GM23338 (cell line): ENCODE data around the gene CEACAM16. TPM values are rescaled to one million over a fixed set of nuclear protein-coding genes. Genes with fewer than 3 reads are reported as not detected.

ENCODE experiments used
- ATAC-seq: fragments of 200-7000 bp; cut with Tn5 transposase; 3 replicates; pipeline ENCODE4 v1.9.1; 2020
- DNase-seq: peaks from one replicate; pipeline ENCODE4 v3.0.0-alpha.2; 2015; ENCODE audit warnings: low spot score
- H2AFZ ChIP-seq: fragments of 200-600 bp; sonication (generic); 2 replicates; pipeline ENCODE4 v1.8.0; 2016; ENCODE audit warnings: antibody characterized with exemption, mild to moderate bottlenecking, moderate library complexity
- H3F3A ChIP-seq: fragments of 200-600 bp; sonication (generic); replicated peaks from 2 replicates; pipeline ENCODE4 v1.8.0; 2017; ENCODE audit warnings: antibody characterized with exemption, mixed run types, low read depth
- H3K27ac ChIP-seq: fragments of 200-600 bp; sonication (generic); 2 replicates; pipeline ENCODE4 v1.6.1; 2016; ENCODE audit warnings: low read depth
- H3K27me3 ChIP-seq: fragments of 200-600 bp; sonication (generic); 2 replicates; pipeline ENCODE4 v1.8.0; 2016; ENCODE audit warnings: mild to moderate bottlenecking, mixed run types, moderate library complexity; ENCODE audit not compliant: insufficient read depth
- H3K36me3 ChIP-seq: fragments of 200-600 bp; sonication (generic); 2 replicates; pipeline ENCODE4 v1.8.0; 2016; ENCODE audit warnings: mild to moderate bottlenecking; ENCODE audit not compliant: insufficient read depth
- H3K4me1 ChIP-seq: fragments of 200-600 bp; sonication (generic); 2 replicates; pipeline ENCODE4 v1.8.0; 2016; ENCODE audit warnings: mild to moderate bottlenecking, moderate library complexity; ENCODE audit not compliant: insufficient read depth
- H3K4me2 ChIP-seq: fragments of 200-600 bp; sonication (generic); 2 replicates; pipeline ENCODE4 v1.7.1; 2017; ENCODE audit warnings: mixed run types
- H3K4me3 ChIP-seq: fragments of 200-600 bp; sonication (generic); 2 replicates; pipeline ENCODE4 v1.6.1; 2016; ENCODE audit warnings: mixed run types
- H3K79me2 ChIP-seq: fragments of 200-600 bp; sonication (generic); replicated peaks from 2 replicates; pipeline ENCODE4 v1.8.0; 2017; ENCODE audit warnings: mild to moderate bottlenecking; ENCODE audit not compliant: insufficient read depth
- H3K9me2 ChIP-seq: fragments of 200-600 bp; sonication (generic); 2 replicates; pipeline ENCODE4 v1.8.0; 2017; ENCODE audit not compliant: insufficient read depth
- H4K20me1 ChIP-seq: fragments of 200-600 bp; sonication (generic); replicated peaks from 2 replicates; pipeline ENCODE4 v1.8.0; 2017; ENCODE audit warnings: mild to moderate bottlenecking; ENCODE audit not compliant: insufficient read depth
- H3K27ac Mint-ChIP-seq: 2 replicates; pipeline ENCODE4 v1.8.0; 2020; ENCODE audit warnings: inconsistent platforms, mild to moderate bottlenecking, moderate library complexity, mixed read lengths
- H3K27me3 Mint-ChIP-seq: 3 replicates; pipeline ENCODE4 v1.8.0; 2022; ENCODE audit warnings: low read depth, mild to moderate bottlenecking, moderate library complexity, mixed read lengths, inconsistent platforms; ENCODE audit not compliant: insufficient read depth, poor library complexity
- H3K36me3 Mint-ChIP-seq: 3 replicates; pipeline ENCODE4 v1.8.0; 2021; ENCODE audit warnings: low read depth, mild to moderate bottlenecking, inconsistent platforms, moderate library complexity, mixed read lengths
- H3K4me1 Mint-ChIP-seq: 3 replicates; pipeline ENCODE4 v1.8.0; 2020; ENCODE audit warnings: mild to moderate bottlenecking, inconsistent platforms, mixed read lengths
- H3K4me3 Mint-ChIP-seq: 3 replicates; pipeline ENCODE4 v1.8.0; 2021; ENCODE audit warnings: moderate library complexity, mild to moderate bottlenecking, inconsistent platforms, mixed read lengths
- H3K9me3 Mint-ChIP-seq: 3 replicates; pipeline ENCODE4 v1.8.0; 2020; ENCODE audit warnings: moderate library complexity, mild to moderate bottlenecking, inconsistent platforms, mixed read lengths
- CREB1 ChIP-seq: fragments of 250-450 bp; sonication (Bioruptor Pico); IDR thresholded peaks from 2 replicates; pipeline ENCODE4 v1.5.0; 2020; ENCODE audit warnings: low read depth, mild to moderate bottlenecking, moderate library complexity
- CTCF ChIP-seq, 2 experiments: fragments of 200-600 bp in 1 of 2; sonication (generic) in 1 of 2; conservative IDR thresholded peaks; 2 replicates each; pipeline versions ENCODE4 v1.5.1 to v1.6.1; 2016 to 2017; ENCODE audit warnings: antibody characterized with exemption in 2 of 2, low read depth in 2 of 2, mild to moderate bottlenecking in 2 of 2, moderate library complexity in 1 of 2
- ETS1 ChIP-seq: IDR thresholded peaks from 2 replicates; pipeline ENCODE4 v1.6.1; 2016; ENCODE audit warnings: antibody characterized with exemption
- EZH2 ChIP-seq: fragments of 200-600 bp; sonication (generic); IDR thresholded peaks from one replicate; pipeline ENCODE4 v1.8.0; 2017; ENCODE audit warnings: antibody characterized with exemption, mild to moderate bottlenecking, low read depth; ENCODE audit not compliant: unreplicated experiment
- JUNB ChIP-seq: IDR thresholded peaks from one replicate; pipeline ENCODE4 v1.6.1; 2016; ENCODE audit warnings: antibody characterized with exemption; ENCODE audit not compliant: unreplicated experiment
- NANOG ChIP-seq: IDR thresholded peaks from 2 replicates; pipeline ENCODE4 v1.6.1; 2016; ENCODE audit warnings: antibody characterized with exemption, borderline replicate concordance
- REST ChIP-seq: IDR thresholded peaks from one replicate; pipeline ENCODE4 v1.6.1; 2018; ENCODE audit warnings: antibody characterized with exemption; ENCODE audit not compliant: unreplicated experiment
- STAT1 ChIP-seq: IDR thresholded peaks from one replicate; pipeline ENCODE4 v1.6.1; 2016; ENCODE audit warnings: antibody characterized with exemption; ENCODE audit not compliant: unreplicated experiment
- ZNF114 ChIP-seq: fragments of 250-450 bp; sonication (Bioruptor Pico); IDR thresholded peaks from 2 replicates; pipeline ENCODE4 v1.5.0; 2020; ENCODE audit warnings: mild to moderate bottlenecking, moderate library complexity
- ZNF462 ChIP-seq: fragments of 250-450 bp; sonication (Bioruptor Pico); IDR thresholded peaks from 2 replicates; pipeline ENCODE4 v1.5.0; 2020; ENCODE audit warnings: mild to moderate bottlenecking, moderate library complexity
- polyA plus RNA-seq: library from polyadenylated mRNA; unstranded; fragments of >200 nt; fragmentation: Nextera tagmentation; extraction: Ambion mirVana; gene quantifications from 2 replicates; pipeline ENCODE4 v1.2.1, GENCODE V29; 2016
- total RNA-seq: library from RNA; depleted of rRNA; stranded (reverse); fragments of >200 nt; shearing (Covaris generic); gene quantifications from 2 replicates; pipeline ENCODE4 v1.2.3, GENCODE V29; 2014

The CEACAM16 gene
- total and polyA plus RNA-seq, 2 experiments from 2014 or later = not detected

- H3K9me3 Mint-ChIP-seq = no peaks in the 10 kb centered on the region
- no peaks in the 10 kb centered on the region for H3K36me3 Mint-ChIP-seq
- peaks cover 3% of the 10 kb centered on the region; the same call in 2 of the 3 replicates for H3K4me1 Mint-ChIP-seq
- no peaks in the 10 kb centered on the region for H3K36me3 ChIP-seq
- H3K27ac ChIP-seq = no peak overlapping the region
- DNase-seq (no peak), ATAC-seq (no peak)
- no peaks in the 10 kb centered on the region for H3F3A ChIP-seq
- no peaks in the 10 kb centered on the region for H3K9me2 ChIP-seq
- H3K4me3 Mint-ChIP-seq = no peak overlapping the region
- no peaks in the 10 kb centered on the region for H3K4me1 ChIP-seq
- no peak overlapping the region for H3K4me2 ChIP-seq
- peaks cover 7% of the 10 kb centered on the region for H3K27me3 Mint-ChIP-seq
- TF ChIP-seq CTCF (conservative IDR thresholded peaks at IDR 0.05; ENCODE audit: low read depth in 2 of 2) (no peak), REST (no peak), ETS1 (no peak), STAT1 (no peak), NANOG (no peak), CREB1 (CRISPR knock-in tag) (no peak), JUNB (no peak), ZNF114 (CRISPR knock-in tag) (no peak), ZNF462 (no peak), EZH2 (no peak)
- H3K4me3 ChIP-seq = no peak overlapping the region
- no peak overlapping the region for H2AFZ ChIP-seq
- no peaks in the 10 kb centered on the region for H3K79me2 ChIP-seq
- no peak overlapping the region for H3K27ac Mint-ChIP-seq
- H4K20me1 ChIP-seq = no peaks in the 10 kb centered on the region; the same call in 1 of the 2 replicates
- H3K27me3 ChIP-seq = no peaks in the 10 kb centered on the region
These were observed 3.7 kb downstream of the CEACAM16 start for GRCh38 chr19:44702551-44703176.
